HCT116 (cell line): ENCODE data around the gene NFIA. TPM values are rescaled to one million over a fixed set of nuclear protein-coding genes. Genes with fewer than 3 reads are reported as not detected.

Experiments
- ATAC-seq: fragments of 200-7000 bp; cut with Tn5 transposase; 2 replicates; pipeline ENCODE4 v1.9.1; 2020; ENCODE audit warnings: mild to moderate bottlenecking, moderate library complexity
- BruUV-seq: library from RNA; stranded (reverse); fragments of 400-500 nt; replicated peaks from 2 replicates; lab custom pipeline; 2021; lab: Mats Ljungman, UMichigan
- CTCF ChIA-PET: fragments of 300-600 bp; sonication (Branson Sonifier 250); formaldehyde crosslinking; loops from one replicate; lab custom pipeline; 2021; ENCODE audit warnings: antibody characterized with exemption; lab: Charles Lee
- POLR2A ChIA-PET: fragments of 300-600, 350-600 bp; sonication (Branson Sonifier 250); formaldehyde crosslinking; loops from one replicate; lab custom pipeline; 2021; ENCODE audit warnings: antibody characterized with exemption; lab: Charles Lee
- RAD21 ChIA-PET, 2 experiments: fragments of 300-600 bp; sonication (Branson Sonifier 250); formaldehyde crosslinking; loops; one replicate each; lab custom pipeline; 2023; ENCODE audit warnings: low total read pairs in 2 of 2; ENCODE audit not compliant: uncharacterized antibody in 2 of 2, unreplicated experiment in 2 of 2, low non-redundant PET in 1 of 2; lab: Charles Lee
- DNase-seq: peaks from one replicate; pipeline ENCODE4 v3.0.0-alpha.2; 2010; ENCODE audit warnings: low read depth, low spot score
- H2AFZ ChIP-seq: fragments of 200-600 bp; shearing (Covaris generic), sonication (generic); 2 replicates; pipeline ENCODE4 v1.6.1; 2017; ENCODE audit warnings: low read depth, mixed run types, mixed read lengths, antibody characterized with exemption, low read length; ENCODE audit not compliant: poor library complexity, severe bottlenecking
- H3K27ac ChIP-seq: 2 replicates; pipeline ENCODE4 v1.5.1; 2012; ENCODE audit warnings: low read depth, low read length
- H3K27me3 ChIP-seq: fragments of 200-600 bp; sonication (generic); 2 replicates; pipeline ENCODE4 v1.6.1; 2016; ENCODE audit warnings: mixed run types, low read length, mixed read lengths; ENCODE audit not compliant: insufficient read depth
- H3K36me3 ChIP-seq, 2 experiments: fragments of 200-500 bp in 1 of 2; fragments of 200-600 bp in 1 of 2; sonication (Bioruptor generic) in 1 of 2; sonication (generic) in 1 of 2; 2 replicates each; pipeline versions ENCODE4 v1.5.1 to v1.6.1; 2014 to 2016; ENCODE audit warnings: low read length in 2 of 2, inconsistent platforms in 1 of 2, mixed read lengths in 1 of 2, mixed run types in 1 of 2; ENCODE audit not compliant: insufficient read depth in 2 of 2, control insufficient read depth in 1 of 2
- H3K4me1 ChIP-seq, 2 experiments: fragments of 200-600 bp in 1 of 2; sonication (generic) in 1 of 2; 2 replicates each; pipeline versions ENCODE4 v1.5.1 to v1.6.1; 2012 to 2017; ENCODE audit warnings: low read length in 2 of 2, inconsistent platforms in 1 of 2, mild to moderate bottlenecking in 1 of 2, mixed read lengths in 1 of 2, mixed run types in 1 of 2, moderate library complexity in 1 of 2; ENCODE audit not compliant: insufficient read depth in 2 of 2, control insufficient read depth in 1 of 2
- H3K4me2 ChIP-seq: fragments of 200-600 bp; sonication (generic); 2 replicates; pipeline ENCODE4 v1.6.1; 2017; ENCODE audit warnings: mixed run types, low read length, mixed read lengths
- H3K4me3 ChIP-seq, 2 experiments: fragments of 200-600 bp in 1 of 2; sonication (generic) in 1 of 2; replicated peaks in 1 of 2; 2 replicates each; pipeline ENCODE4 v1.5.1; 2011 to 2016; ENCODE audit warnings: low read length in 2 of 2, control low read depth in 1 of 2, low read depth in 1 of 2, mild to moderate bottlenecking in 1 of 2, mixed read lengths in 1 of 2, mixed run types in 1 of 2
- H3K79me2 ChIP-seq: fragments of 200-600 bp; sonication (generic); 2 replicates; pipeline ENCODE4 v1.6.1; 2017; ENCODE audit warnings: mild to moderate bottlenecking, mixed run types, low read length, moderate library complexity, mixed read lengths; ENCODE audit not compliant: insufficient read depth
- H3K9ac ChIP-seq: fragments of 200-600 bp; sonication (generic); 2 replicates; pipeline ENCODE4 v1.6.1; 2016; ENCODE audit warnings: low read length, mixed read lengths
- H3K9me2 ChIP-seq: fragments of 200-600 bp; sonication (generic), shearing (Covaris generic); 2 replicates; pipeline ENCODE4 v1.6.1; 2017; ENCODE audit warnings: mixed run types, mild to moderate bottlenecking, moderate library complexity; ENCODE audit not compliant: insufficient read depth
- H3K9me3 ChIP-seq, 2 experiments: fragments of 200-500 bp in 1 of 2; fragments of 200-600 bp in 1 of 2; sonication (Bioruptor generic) in 1 of 2; sonication (generic) in 1 of 2; 2 replicates each; pipeline ENCODE4 v1.6.1; 2014 to 2017; ENCODE audit warnings: low read length in 2 of 2, mixed read lengths in 2 of 2, inconsistent platforms in 1 of 2, low read depth in 1 of 2, mild to moderate bottlenecking in 1 of 2, mixed run types in 1 of 2, moderate library complexity in 1 of 2; ENCODE audit not compliant: control insufficient read depth in 1 of 2, insufficient read depth in 1 of 2
- H4K20me1 ChIP-seq: fragments of 200-600 bp; sonication (generic), shearing (Covaris generic); 2 replicates; pipeline ENCODE4 v1.6.1; 2017; ENCODE audit warnings: mixed run types, mild to moderate bottlenecking, moderate library complexity; ENCODE audit not compliant: insufficient read depth
- ATF3 ChIP-seq: IDR thresholded peaks from 2 replicates; pipeline ENCODE4 v1.6.1; 2012
- CBX3 ChIP-seq: IDR thresholded peaks from 2 replicates; pipeline ENCODE4 v1.6.1; 2012; ENCODE audit warnings: low read depth
- CTCF ChIP-seq, 3 experiments: fragments of 200-600 bp in 1 of 3; sonication (generic) in 1 of 3; IDR thresholded peaks in 2 of 3; conservative IDR thresholded peaks in 1 of 3; 2 replicates each; pipeline ENCODE4 v1.5.1; 2012 to 2017; ENCODE audit warnings: low read depth in 2 of 3, low read length in 2 of 3, antibody characterized with exemption in 1 of 3, borderline replicate concordance in 1 of 3, control low read depth in 1 of 3, mild to moderate bottlenecking in 1 of 3, mixed read lengths in 1 of 3, mixed run types in 1 of 3, moderate library complexity in 1 of 3; ENCODE audit not compliant: insufficient read depth in 1 of 3
- EGR1 ChIP-seq: IDR thresholded peaks from 2 replicates; pipeline ENCODE4 v1.6.1; 2012; ENCODE audit warnings: low read depth
- EZH2 ChIP-seq: fragments of 200-600 bp; sonication (generic); IDR thresholded peaks from 2 replicates; pipeline ENCODE4 v1.6.1; 2017; ENCODE audit warnings: antibody characterized with exemption, mixed run types
- EZH2phosphoT487 ChIP-seq: fragments of 200-600 bp; IDR thresholded peaks from 2 replicates; pipeline ENCODE4 v1.6.1; 2018; ENCODE audit warnings: antibody characterized with exemption, borderline replicate concordance
- FOSL1 ChIP-seq: IDR thresholded peaks from 2 replicates; pipeline ENCODE4 v1.6.1; 2012; ENCODE audit warnings: low read depth
- MAX ChIP-seq: IDR thresholded peaks from 2 replicates; pipeline ENCODE4 v1.6.1; 2012
- RAD21 ChIP-seq: IDR thresholded peaks from 2 replicates; pipeline ENCODE4 v1.6.1; 2012; ENCODE audit warnings: low read depth, mild to moderate bottlenecking
- REST ChIP-seq: IDR thresholded peaks from 2 replicates; pipeline ENCODE4 v1.6.1; 2012; ENCODE audit warnings: low read depth
- SIN3A ChIP-seq: IDR thresholded peaks from 2 replicates; pipeline ENCODE4 v1.6.1; 2012; ENCODE audit warnings: low read depth
- SP1 ChIP-seq: IDR thresholded peaks from 2 replicates; pipeline ENCODE4 v1.6.1; 2012; ENCODE audit warnings: low read depth
- YY1 ChIP-seq: IDR thresholded peaks from 2 replicates; pipeline ENCODE4 v1.6.1; 2011; ENCODE audit warnings: low read length, low read depth, moderate library complexity, mild to moderate bottlenecking; ENCODE audit not compliant: insufficient replicate concordance; ENCODE audit errors: extremely low read depth
- ZBTB33 ChIP-seq: IDR thresholded peaks from 2 replicates; pipeline ENCODE4 v1.6.1; 2011; ENCODE audit warnings: mild to moderate bottlenecking, low read length, moderate library complexity; ENCODE audit not compliant: insufficient replicate concordance; ENCODE audit errors: extremely low read depth
- ZNF274 ChIP-seq: fragments of 200-500 bp; sonication (Bioruptor generic); IDR thresholded peaks from 2 replicates; pipeline ENCODE4 v1.6.1; 2014; ENCODE audit warnings: mild to moderate bottlenecking, low read depth, low read length, inconsistent platforms
- intact Hi-C: fragments of 100-400 bp; cut with micrococcal nuclease; formaldehyde crosslinking; loops from 2 replicates; pipeline ENCODE4 v1.10.0; 2022
- total RNA-seq: library from RNA; stranded (reverse); gene quantifications from one replicate; pipeline ENCODE4 v1.2.1, GENCODE V29; 2021; ENCODE audit not compliant: unreplicated experiment

The NFIA gene
- total RNA-seq, 1 experiment from 2014 or later, result 17.2 TPM

- ATAC-seq (no peak), DNase-seq (no peak)
- Histone ChIP-seq H3K9ac (no peak overlapping the region), H3K36me3 (no peaks in the 10 kb centered on the region), H3K4me1 (peaks cover 12 to 21% of the 10 kb centered on the region in 2 experiments), H4K20me1 (0 out of 2 replicates have a peak, but pooled peaks cover 5% of the 10 kb centered on the region), H3K4me2 (no peak overlapping the region), H3K4me3 (no peak overlapping the region), H3K27me3 (no peaks in the 10 kb centered on the region), H2AFZ (no peak overlapping the region), H3K79me2 (no peaks in the 10 kb centered on the region), H3K9me2 (no peaks in the 10 kb centered on the region), H3K27ac (no peak overlapping the region), H3K9me3 (no peaks in the 10 kb centered on the region)
- CTCF ChIA-PET, result no interaction called here
- POLR2A ChIA-PET, result no interaction called here
- BruUV-seq, result no TSS peak
- no peak for TF ChIP-seq MAX
- TF ChIP-seq ATF3, result no peak
- TF ChIP-seq SIN3A, result no peak
- no peak for TF ChIP-seq CTCF (IDR thresholded peaks at IDR 0.05 in 2 of 3, conservative IDR thresholded peaks at IDR 0.05 in 1 of 3; ENCODE audit: borderline replicate concordance in 1 of 3, insufficient read depth in 1 of 3, low read depth in 2 of 3, low read length in 2 of 3)
- no peak for TF ChIP-seq SP1
- TF ChIP-seq REST, result no peak
- TF ChIP-seq FOSL1, result no peak
- TF ChIP-seq YY1, result no peak
- no peak for TF ChIP-seq EZH2phosphoT487
- TF ChIP-seq EGR1, result no peak
- TF ChIP-seq EZH2, result no peak
- no peak for TF ChIP-seq ZBTB33
- TF ChIP-seq RAD21, result no peak
- no peak for TF ChIP-seq ZNF274
- no peak for TF ChIP-seq CBX3
- RAD21 ChIA-PET, result no interaction called here
- intact Hi-C loops, result no loop called here
These were observed 259.1 kb downstream of the NFIA start for GRCh38 chr1:61341426-61341825.
